ENCODE measurements around the gene MBP. TPM values are rescaled to one million over a fixed set of nuclear protein-coding genes. Genes with fewer than 3 reads are reported as not detected.

Gene MBP
- total RNA-seq, 1 donor from 2014 or later = 90.6 TPM

DNA sequence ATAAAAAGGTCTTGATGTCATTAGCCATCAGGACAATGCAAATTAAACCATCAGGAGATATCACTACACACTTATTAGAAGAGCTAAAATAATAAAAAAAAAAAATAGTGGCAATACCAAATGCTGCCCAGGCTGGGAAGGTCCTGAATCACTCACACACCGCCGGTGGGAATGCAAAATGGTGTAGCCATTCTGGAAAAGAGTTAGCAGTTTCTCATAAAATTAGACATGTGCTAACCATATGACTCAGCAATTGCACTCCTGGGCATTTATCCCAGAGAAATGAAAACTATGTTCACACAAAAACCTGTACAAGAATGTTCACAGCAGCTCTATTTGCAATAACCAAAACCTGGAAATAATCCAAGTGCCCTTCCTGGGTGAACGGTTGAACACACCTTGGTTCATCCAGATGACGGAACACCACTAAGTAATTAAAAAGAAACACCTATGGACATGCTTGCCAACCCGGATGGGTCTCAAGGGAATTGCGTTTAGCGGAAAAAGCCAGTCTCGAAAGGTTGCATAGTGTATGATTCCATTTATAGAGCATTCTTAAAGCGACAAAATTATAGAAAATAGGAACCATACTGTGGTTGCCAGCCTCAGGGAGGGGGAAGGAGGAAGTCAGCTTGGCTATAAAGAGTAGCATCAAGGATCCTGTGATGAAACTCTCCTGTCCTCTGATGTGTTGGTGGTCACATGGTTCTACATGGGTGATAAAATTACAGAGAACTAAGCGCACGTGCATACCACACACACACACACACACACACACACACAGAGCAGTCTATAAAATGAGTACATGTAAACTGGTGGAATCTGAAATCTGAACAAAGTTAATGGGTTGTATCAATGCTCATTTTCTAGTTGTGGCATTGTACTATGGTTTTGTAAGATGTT, 4.6 kb downstream of the MBP start:
- DNase-seq = no peak
- H3K36me3 ChIP-seq = no peaks in the 10 kb centered on the region
- TF ChIP-seq, protein P1, sequence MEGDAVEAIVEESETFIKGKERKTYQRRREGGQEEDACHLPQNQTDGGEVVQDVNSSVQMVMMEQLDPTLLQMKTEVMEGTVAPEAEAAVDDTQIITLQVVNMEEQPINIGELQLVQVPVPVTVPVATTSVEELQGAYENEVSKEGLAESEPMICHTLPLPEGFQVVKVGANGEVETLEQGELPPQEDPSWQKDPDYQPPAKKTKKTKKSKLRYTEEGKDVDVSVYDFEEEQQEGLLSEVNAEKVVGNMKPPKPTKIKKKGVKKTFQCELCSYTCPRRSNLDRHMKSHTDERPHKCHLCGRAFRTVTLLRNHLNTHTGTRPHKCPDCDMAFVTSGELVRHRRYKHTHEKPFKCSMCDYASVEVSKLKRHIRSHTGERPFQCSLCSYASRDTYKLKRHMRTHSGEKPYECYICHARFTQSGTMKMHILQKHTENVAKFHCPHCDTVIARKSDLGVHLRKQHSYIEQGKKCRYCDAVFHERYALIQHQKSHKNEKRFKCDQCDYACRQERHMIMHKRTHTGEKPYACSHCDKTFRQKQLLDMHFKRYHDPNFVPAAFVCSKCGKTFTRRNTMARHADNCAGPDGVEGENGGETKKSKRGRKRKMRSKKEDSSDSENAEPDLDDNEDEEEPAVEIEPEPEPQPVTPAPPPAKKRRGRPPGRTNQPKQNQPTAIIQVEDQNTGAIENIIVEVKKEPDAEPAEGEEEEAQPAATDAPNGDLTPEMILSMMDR (IDR thresholded peaks at IDR 0.05) = no peak
- peak overlapping the region; percentile 44 for H3K27ac ChIP-seq
- ATAC-seq = peak; percentile 21 to 34
- peaks cover 4% of the 10 kb centered on the region for H3K27me3 ChIP-seq (ENCODE audit: low read depth)
- H3K4me1 ChIP-seq = peaks cover 57% of the 10 kb centered on the region
- H3K4me3 ChIP-seq = peak overlapping the region; percentile 17
- intact Hi-C loops (cut with DNase I) = no loop called here
- no peaks in the 10 kb centered on the region for H3K9me3 ChIP-seq

DNA sequence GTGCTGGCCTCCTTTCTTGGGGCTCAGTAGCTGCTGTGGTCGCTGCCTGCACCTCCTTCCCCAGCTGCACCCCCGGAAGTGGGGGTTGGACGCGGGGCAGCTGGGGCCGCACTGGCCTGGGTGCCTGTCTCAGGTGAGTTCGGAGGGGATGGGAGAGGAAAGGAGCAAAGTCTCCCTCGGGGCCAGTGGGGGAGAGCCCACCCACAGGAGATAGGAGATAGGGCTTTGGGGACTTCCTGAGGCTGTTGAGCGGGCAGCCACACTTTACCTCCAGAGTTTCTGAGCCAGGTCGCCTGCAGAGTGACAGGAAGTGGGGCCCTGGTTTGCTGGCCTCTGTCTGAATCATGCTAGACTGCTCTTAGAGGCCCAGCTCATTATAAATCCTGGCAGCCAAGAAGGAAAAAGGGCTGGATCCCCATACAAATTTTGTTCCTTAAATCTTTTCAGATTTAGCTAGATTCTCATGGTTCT, 8.1 kb downstream of the MBP start:
- H3K27me3 ChIP-seq (ENCODE audit: low read depth) = no peaks in the 10 kb centered on the region
- intact Hi-C loops (cut with DNase I) = no loop called here
- H3K4me3 ChIP-seq = no peak overlapping the region
- H3K27ac ChIP-seq = no peak overlapping the region
- H3K4me1 ChIP-seq = peaks cover 60% of the 10 kb centered on the region
- TF ChIP-seq, protein P1 (IDR thresholded peaks at IDR 0.05) = no peak
- DNase-seq (no peak), ATAC-seq (peak in 1 of 2 donors; percentile 3)
- H3K36me3 ChIP-seq = no peaks in the 10 kb centered on the region
- no peaks in the 10 kb centered on the region for H3K9me3 ChIP-seq

DNA sequence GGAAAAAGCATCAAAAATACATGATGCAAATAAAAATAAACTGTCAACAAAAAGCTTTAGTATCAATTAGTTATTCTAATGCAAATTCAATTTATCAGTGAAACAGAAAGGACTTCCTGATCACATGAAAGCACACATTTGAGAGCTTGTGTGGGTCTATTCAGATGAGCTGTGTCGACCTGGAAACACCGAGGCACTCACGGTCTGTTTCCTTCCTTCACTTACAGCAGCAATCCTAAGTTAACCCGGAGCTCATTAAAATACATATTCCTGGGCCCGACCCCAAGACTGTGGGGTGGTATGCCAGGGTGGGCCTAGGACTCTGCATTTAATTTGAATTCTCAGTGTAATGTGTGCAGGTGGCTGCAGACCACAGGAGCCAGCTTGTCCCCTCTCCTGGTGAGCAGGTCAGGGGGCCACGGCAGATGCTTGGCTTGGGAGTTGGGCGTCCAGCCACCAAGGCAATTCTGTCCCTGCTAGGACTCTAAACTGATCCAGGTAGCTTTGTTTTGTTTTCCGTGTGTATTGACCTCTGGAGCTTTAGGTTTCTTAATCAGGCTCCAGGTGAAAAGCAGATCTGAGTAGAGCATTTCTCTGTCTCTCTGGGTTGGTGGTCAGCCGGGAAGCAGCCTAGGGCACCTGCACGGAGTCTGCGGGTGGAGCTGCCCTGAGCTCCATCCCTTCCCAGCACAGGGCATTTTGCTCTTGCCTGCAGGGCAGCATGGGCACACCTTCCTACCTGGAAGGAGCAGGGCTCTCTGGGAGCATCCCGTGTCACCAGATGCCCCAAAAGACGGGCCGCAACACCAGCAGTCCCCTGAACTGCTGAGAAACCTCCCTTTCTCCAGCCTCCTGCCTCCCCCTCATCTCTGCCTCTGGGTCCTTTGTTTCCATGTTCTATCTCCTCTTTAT, 9.0 kb downstream of the MBP start:
- Histone ChIP-seq H3K27ac (no peak overlapping the region), H3K36me3 (no peaks in the 10 kb centered on the region), H3K4me3 (no peak overlapping the region), H3K4me1 (peaks cover 51% of the 10 kb centered on the region), H3K9me3 (no peaks in the 10 kb centered on the region), H3K27me3 (ENCODE audit: low read depth) (no peaks in the 10 kb centered on the region)
- no peak for DNase-seq
- ATAC-seq = no peak
- intact Hi-C loops (cut with DNase I) = no loop called here
- TF ChIP-seq, protein P1 (IDR thresholded peaks at IDR 0.05) = no peak

DNA sequence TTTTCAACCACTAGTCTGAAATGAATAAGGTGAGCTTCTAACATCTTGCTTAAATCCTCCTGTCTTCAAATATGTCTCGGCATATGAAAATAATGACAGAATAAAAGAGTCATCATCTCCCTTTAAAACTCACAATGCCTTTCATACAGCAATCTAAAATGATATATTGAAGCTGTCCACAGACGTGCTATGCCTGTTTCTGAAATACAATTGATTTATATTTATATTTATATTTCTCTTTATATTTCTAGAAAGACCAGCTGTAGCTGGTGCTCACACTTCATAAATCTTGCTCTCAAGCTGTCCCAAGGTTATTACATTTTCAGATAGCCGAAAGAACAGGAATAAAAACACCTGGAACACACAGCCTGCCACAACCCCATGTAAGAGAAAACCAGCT, 11.1 kb downstream of the MBP start:
- Histone ChIP-seq H3K27ac (no peak overlapping the region), H3K4me1 (peaks cover 33% of the 10 kb centered on the region), H3K27me3 (ENCODE audit: low read depth) (no peaks in the 10 kb centered on the region), H3K4me3 (no peak overlapping the region), H3K36me3 (no peaks in the 10 kb centered on the region), H3K9me3 (no peaks in the 10 kb centered on the region)
- ATAC-seq = no peak
- no peak for DNase-seq
- intact Hi-C loops (cut with DNase I) = no loop called here
- TF ChIP-seq, protein P1 (IDR thresholded peaks at IDR 0.05) = no peak

DNA sequence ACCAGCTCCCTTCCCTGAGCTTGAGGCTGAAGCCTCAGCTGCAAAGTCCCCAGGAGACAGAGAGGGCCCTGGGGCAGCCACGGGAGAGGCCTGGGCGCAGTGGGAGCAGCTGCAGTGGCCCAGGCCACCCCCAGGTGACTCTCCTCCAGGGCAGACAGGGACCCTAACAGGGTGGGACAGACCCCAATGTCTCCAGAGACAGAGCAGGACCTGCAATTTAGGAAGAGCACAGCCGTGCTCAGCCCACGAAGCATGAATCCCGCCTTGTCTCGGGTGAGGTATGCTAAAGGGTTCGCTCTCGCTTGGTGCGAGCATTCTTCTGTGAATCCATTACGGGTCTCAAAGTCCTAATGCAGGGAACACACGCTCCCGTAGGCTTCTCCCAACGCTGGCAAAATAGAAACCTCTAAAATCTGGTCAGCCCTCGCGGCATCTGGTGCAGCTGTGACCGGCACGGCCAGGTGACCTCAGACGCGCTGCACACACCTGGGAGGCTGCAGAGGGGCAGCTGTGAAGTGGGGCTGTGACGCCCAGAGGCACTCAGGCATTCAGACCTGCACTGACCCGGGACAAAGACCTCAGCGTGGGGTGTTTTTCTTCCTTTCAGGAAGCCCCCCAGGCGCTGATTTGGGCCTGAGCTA, 12.6 kb downstream of the MBP start:
- H3K27ac ChIP-seq = no peak overlapping the region

More for the DNA sequence above, 12.6 kb downstream of the MBP start:
- DNase-seq = no peak
- no peak for ATAC-seq
- H3K4me1 ChIP-seq = peaks cover 35% of the 10 kb centered on the region
- H3K4me3 ChIP-seq = no peak overlapping the region
- no peaks in the 10 kb centered on the region for H3K9me3 ChIP-seq
- intact Hi-C loops (cut with DNase I) = no loop called here
- no peaks in the 10 kb centered on the region for H3K36me3 ChIP-seq
- TF ChIP-seq, protein P1 (IDR thresholded peaks at IDR 0.05) = no peak
- no peaks in the 10 kb centered on the region for H3K27me3 ChIP-seq (ENCODE audit: low read depth)

All from lower lobe of right lung (tissue), 2 donors.